Measurements from ENCODE around the gene STAC3.
A peak's percentile ranks its signal among the peaks of the same experiment; 100 is the strongest.

The STAC3 gene

GRCh38 chr12:57223191-57224165, 27.5 kb downstream of the STAC3 start:
- peak in 1 of 51 donors; percentile 7 for DNase-seq

GRCh38 chr12:57222286-57223190, 28.4 kb downstream of the STAC3 start:
- DNase-seq = no peak

GRCh38 chr12:57221169-57221917, 29.6 kb downstream of the STAC3 start:
- DNase-seq = no peak

GRCh38 chr12:57220770-57221168, 30.2 kb downstream of the STAC3 start:
- DNase-seq = no peak

GRCh38 chr12:57219993-57220754, 30.8 kb downstream of the STAC3 start:
- DNase-seq = no peak

GRCh38 chr12:57219205-57219992, 31.6 kb downstream of the STAC3 start:
- DNase-seq = no peak

GRCh38 chr12:57218030-57218853, 32.7 kb downstream of the STAC3 start:
- no peak for DNase-seq

- peak in 1 of 51 donors; percentile 7 for DNase-seq
Observed at GRCh38 chr12:57216921-57217879, 33.8 kb downstream of the STAC3 start.

GRCh38 chr12:57216014-57216911, 34.7 kb downstream of the STAC3 start, which contains the start of gene NXPH4:
Gene NXPH4 (plus strand): TSS chr12:57216794. CDS start chr12:57216970, 176 bp downstream.
- peak in 2 of 51 donors; percentile 20 to 22 for DNase-seq

- peak in 1 of 51 donors; percentile 22 for DNase-seq
Observed at GRCh38 chr12:57215668-57216013, 35.3 kb downstream of the STAC3 start.

- DNase-seq = no peak
Observed at GRCh38 chr12:57215065-57215464, 35.9 kb downstream of the STAC3 start.

GRCh38 chr12:57214398-57214781, 36.6 kb downstream of the STAC3 start:
- peak in 23 of 51 donors; percentile 5 to 50 (median 27) for DNase-seq

GRCh38 chr12:57213763-57214397, 37.1 kb downstream of the STAC3 start:
- peak in 2 of 51 donors; percentile 4 to 24 for DNase-seq

- DNase-seq = peak; percentile 18 to 89 (median 74)
Observed at GRCh38 chr12:57213058-57213715, 37.8 kb downstream of the STAC3 start.

GRCh38 chr12:57212701-57213057, 38.3 kb downstream of the STAC3 start:
- DNase-seq = no peak

Data from hypothalamus (tissue), 51 donors.